Measurements from ENCODE around the gene TMEM94.

DNA sequence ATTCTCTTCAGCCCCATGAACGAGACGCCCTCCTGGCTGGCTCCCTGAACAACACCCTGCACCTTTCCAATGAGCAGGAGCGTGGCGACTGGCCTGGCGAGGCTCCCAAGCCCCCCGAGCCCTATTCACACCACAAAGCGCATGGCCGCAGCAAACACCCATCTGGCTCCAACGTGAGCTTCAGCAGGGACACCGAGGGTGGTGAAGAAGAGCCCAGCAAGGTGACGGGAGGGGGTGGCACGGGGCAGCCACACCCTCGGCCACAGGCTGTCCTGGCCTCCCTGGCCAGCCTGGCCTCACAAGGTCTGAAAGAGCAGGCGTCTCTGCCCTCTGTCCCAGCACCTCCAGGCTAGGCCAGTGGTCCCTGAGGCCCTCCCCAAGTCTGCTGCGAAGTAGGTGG is 35.2 kb downstream of the TMEM94 start:
- TF ChIP-seq, protein P1, sequence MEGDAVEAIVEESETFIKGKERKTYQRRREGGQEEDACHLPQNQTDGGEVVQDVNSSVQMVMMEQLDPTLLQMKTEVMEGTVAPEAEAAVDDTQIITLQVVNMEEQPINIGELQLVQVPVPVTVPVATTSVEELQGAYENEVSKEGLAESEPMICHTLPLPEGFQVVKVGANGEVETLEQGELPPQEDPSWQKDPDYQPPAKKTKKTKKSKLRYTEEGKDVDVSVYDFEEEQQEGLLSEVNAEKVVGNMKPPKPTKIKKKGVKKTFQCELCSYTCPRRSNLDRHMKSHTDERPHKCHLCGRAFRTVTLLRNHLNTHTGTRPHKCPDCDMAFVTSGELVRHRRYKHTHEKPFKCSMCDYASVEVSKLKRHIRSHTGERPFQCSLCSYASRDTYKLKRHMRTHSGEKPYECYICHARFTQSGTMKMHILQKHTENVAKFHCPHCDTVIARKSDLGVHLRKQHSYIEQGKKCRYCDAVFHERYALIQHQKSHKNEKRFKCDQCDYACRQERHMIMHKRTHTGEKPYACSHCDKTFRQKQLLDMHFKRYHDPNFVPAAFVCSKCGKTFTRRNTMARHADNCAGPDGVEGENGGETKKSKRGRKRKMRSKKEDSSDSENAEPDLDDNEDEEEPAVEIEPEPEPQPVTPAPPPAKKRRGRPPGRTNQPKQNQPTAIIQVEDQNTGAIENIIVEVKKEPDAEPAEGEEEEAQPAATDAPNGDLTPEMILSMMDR (conservative IDR thresholded peaks at IDR 0.05) = no peak
- TF ChIP-seq ZFX (IDR thresholded peaks at IDR 0.05) = no peak

Measured in C4-2B (cell line).